Large intestine (tissue), 3 donors: ENCODE results near the gene C10orf88. TPM values are rescaled to one million over a fixed set of nuclear protein-coding genes. Genes with fewer than 3 reads are reported as not detected.
A peak's percentile ranks its signal among the peaks of the same experiment; 100 is the strongest.

Experiments
- DNase-seq, 2 donors: peaks; one replicate each; pipeline versions ENCODE4 v3.0.0 to v3.0.0-alpha.2; 2013
- H3K27ac ChIP-seq: one replicate; pipeline ENCODE4 v1.5.1; 2013; ENCODE audit warnings: low read length
- H3K27me3 ChIP-seq: 2 replicates; pipeline ENCODE4 v1.6.1; 2013; ENCODE audit warnings: low read length; ENCODE audit not compliant: control insufficient read depth, insufficient read depth
- H3K36me3 ChIP-seq: 2 replicates; pipeline ENCODE4 v1.6.1; 2013; ENCODE audit warnings: low read length; ENCODE audit not compliant: control insufficient read depth, insufficient read depth
- H3K4me1 ChIP-seq: one replicate; pipeline ENCODE4 v1.6.1; 2013; ENCODE audit warnings: low read length; ENCODE audit not compliant: control insufficient read depth, insufficient read depth
- H3K4me3 ChIP-seq: one replicate; pipeline ENCODE4 v1.5.1; 2013; ENCODE audit warnings: low read length
- H3K9me3 ChIP-seq: one replicate; pipeline ENCODE4 v1.6.1; 2013; ENCODE audit warnings: mild to moderate bottlenecking, low read depth, low read length, moderate library complexity; ENCODE audit not compliant: control insufficient read depth
- WGBS: methylation state at CpG from one replicate; pipeline ENCODE4 v1.1.5; 2013; ENCODE audit warnings: low lambda C conversion rate; ENCODE audit not compliant: insufficient coverage; 5-methylcytosine and 5-hydroxymethylcytosine counted together
- polyA plus RNA-seq: library from polyadenylated mRNA; unstranded; fragments of 120-200 nt; gene quantifications from one replicate; pipeline ENCODE4 v1.2.1, GENCODE V29; 2013

Gene C10orf88
- polyA plus RNA-seq, 1 donor, result 11.4 TPM

DNA sequence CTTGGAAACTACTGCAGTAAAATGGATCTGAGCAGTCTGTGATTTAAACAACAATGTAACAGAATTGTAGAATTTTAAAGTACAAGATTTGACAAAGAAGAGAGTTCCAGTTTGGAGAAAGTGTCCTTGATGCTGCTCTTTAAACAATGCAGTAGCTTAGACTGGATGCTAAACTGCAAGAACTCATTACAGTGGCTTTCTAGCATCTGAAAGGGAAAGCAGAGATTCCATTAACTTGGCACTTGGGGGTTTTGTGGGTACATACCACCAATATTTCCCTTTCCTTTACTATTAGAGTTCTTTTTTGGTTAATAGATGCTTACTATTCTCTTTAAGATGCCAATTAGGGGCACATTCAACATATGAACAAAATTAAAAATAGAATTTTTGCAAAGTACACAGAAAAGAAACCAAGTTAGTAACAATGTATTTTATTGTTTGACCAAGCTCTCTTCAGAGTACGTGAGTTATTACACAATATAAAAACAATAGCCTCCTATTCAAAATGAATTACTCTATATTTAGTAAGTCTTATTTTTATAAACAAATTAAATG lies 38.1 kb upstream of the C10orf88 start:
- Histone ChIP-seq H3K27me3 (no peaks in the 10 kb centered on the region), H3K4me3 (no peak overlapping the region), H3K4me1 (no peaks in the 10 kb centered on the region), H3K9me3 (no peaks in the 10 kb centered on the region), H3K36me3 (peaks cover 27% of the 10 kb centered on the region), H3K27ac (no peak overlapping the region)
- no peak for DNase-seq
- 89% methylated on average over 1 of the region's 1 CpG for WGBS

GRCh38 chr10:122990278-122990677 lies 36.3 kb upstream of the C10orf88 start:
- no peaks in the 10 kb centered on the region for H3K4me1 ChIP-seq
- no peak overlapping the region for H3K4me3 ChIP-seq
- no peak for DNase-seq
- H3K27ac ChIP-seq, result no peak overlapping the region
- peaks cover 17% of the 10 kb centered on the region for H3K36me3 ChIP-seq
- no peaks in the 10 kb centered on the region for H3K9me3 ChIP-seq
- WGBS, result 100% methylated on average over 4 of the region's 5 CpGs
- no peaks in the 10 kb centered on the region for H3K27me3 ChIP-seq

- Histone ChIP-seq H3K4me1 (no peaks in the 10 kb centered on the region), H3K9me3 (no peaks in the 10 kb centered on the region), H3K4me3 (no peak overlapping the region), H3K36me3 (peaks cover 20% of the 10 kb centered on the region), H3K27ac (no peak overlapping the region), H3K27me3 (no peaks in the 10 kb centered on the region)
- no CpG with 5 or more reads among the region's 2 CpGs for WGBS
- DNase-seq, result no peak
Measured at GRCh38 chr10:122988501-122988900, 34.5 kb upstream of the C10orf88 start.

GRCh38 chr10:122986335-122986734 lies 32.3 kb upstream of the C10orf88 start:
- no peak overlapping the region for H3K4me3 ChIP-seq
- no peaks in the 10 kb centered on the region for H3K27me3 ChIP-seq
- peaks cover 20% of the 10 kb centered on the region for H3K36me3 ChIP-seq
- 90% methylated on average over 3 of the region's 6 CpGs for WGBS
- H3K9me3 ChIP-seq, result no peaks in the 10 kb centered on the region
- H3K27ac ChIP-seq, result no peak overlapping the region
- no peaks in the 10 kb centered on the region for H3K4me1 ChIP-seq
- DNase-seq, result no peak

- no peaks in the 10 kb centered on the region for H3K9me3 ChIP-seq
- WGBS, result no CpG with 5 or more reads among the region's 2 CpGs
- no peaks in the 10 kb centered on the region for H3K4me1 ChIP-seq
- peaks cover 20% of the 10 kb centered on the region for H3K36me3 ChIP-seq
- H3K4me3 ChIP-seq, result no peak overlapping the region
- no peak overlapping the region for H3K27ac ChIP-seq
- H3K27me3 ChIP-seq, result no peaks in the 10 kb centered on the region
- no peak for DNase-seq
Measured at GRCh38 chr10:122984708-122985107, 30.7 kb upstream of the C10orf88 start.

DNA sequence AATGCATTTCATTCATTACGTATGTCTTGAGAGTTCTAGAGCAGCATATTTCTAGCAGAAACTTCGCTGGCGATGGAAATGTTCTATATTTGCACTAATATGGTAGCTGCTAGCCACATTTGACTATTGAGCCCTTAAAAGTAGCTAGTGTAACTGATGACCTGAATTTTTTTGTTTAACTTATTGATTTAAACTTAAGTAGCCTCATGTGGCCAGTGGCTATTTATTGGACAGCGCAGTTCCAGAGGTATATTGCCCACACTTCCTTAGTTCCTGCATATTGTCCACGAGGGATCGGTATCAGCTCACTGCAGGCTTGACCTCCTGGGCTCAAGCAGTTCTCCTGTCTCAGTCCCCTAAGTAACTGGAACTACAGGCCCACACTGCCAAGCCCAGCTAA lies 29.9 kb upstream of the C10orf88 start:
- no CpG with 5 or more reads among the region's 6 CpGs for WGBS
- H3K36me3 ChIP-seq, result peaks cover 20% of the 10 kb centered on the region
- no peaks in the 10 kb centered on the region for H3K9me3 ChIP-seq

DNA sequence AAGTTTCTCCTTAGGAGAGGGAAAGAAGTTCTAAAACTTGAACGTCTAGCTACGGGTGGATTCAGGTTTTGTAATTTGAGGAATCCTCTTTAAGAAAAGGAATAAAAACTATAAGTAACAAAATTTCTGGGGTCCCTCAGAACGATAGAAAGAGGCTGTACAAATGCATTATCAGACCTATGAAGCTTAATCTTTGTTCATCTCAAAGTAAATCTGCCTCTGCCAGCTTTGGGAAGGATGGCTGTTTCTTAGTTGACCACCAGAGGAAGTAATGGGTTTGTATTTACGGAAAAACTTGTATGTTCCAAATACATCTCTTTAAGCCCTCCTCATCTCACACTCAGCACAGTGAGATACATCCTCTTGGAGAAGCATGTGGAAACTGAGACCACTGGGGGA lies 27.0 kb upstream of the C10orf88 start:
- Histone ChIP-seq H3K27ac (peak overlapping the region; percentile 46), H3K36me3 (peaks cover 18% of the 10 kb centered on the region), H3K27me3 (no peaks in the 10 kb centered on the region), H3K9me3 (no peaks in the 10 kb centered on the region), H3K4me1 (no peaks in the 10 kb centered on the region), H3K4me3 (peak overlapping the region; percentile 93)
- no CpG with 5 or more reads among the region's 4 CpGs for WGBS
- DNase-seq, result peak; percentile 3 to 21

More for the DNA sequence above, 29.9 kb upstream of the C10orf88 start:
- H3K27me3 ChIP-seq, result no peaks in the 10 kb centered on the region
- no peak overlapping the region for H3K27ac ChIP-seq
- no peak for DNase-seq
- H3K4me3 ChIP-seq, result no peak overlapping the region
- no peaks in the 10 kb centered on the region for H3K4me1 ChIP-seq

DNA sequence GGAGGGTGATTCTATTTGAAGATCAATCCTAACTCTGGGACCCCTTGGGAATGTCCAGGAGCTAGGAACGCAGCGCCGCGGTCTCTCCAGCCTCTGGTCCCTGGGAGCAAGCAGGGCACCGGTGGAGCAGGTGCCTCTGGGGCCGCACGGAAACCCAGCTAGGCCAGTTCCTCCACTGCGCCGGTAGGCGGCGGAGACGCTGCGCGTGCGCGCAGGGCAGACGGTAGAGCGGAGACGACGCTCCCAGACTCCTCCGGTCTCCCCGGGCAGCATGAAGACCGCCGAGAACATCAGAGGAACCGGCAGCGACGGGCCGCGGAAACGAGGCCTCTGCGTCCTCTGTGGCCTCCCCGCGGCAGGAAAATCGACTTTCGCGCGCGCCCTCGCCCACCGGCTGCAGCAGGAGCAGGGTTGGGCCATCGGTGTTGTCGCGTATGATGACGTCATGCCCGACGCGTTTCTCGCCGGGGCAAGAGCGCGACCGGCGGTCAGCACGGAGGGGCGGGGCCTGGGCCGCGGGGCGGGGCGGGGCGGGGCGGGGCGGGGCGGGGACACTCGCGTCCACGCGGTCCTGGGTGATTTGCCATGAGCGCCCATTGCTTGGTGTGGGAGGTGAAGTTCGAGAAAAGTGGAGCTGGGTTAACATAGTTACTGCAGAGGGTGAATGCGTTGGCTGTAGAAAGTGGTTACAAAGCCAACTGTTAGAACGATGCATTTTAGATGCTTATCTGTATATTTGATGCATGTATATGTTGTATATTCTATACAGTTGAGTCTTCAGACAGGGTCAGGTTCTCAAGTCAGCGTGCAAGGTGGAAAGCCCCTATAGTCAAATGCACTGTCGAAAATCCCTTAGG lies 26.4 kb upstream of the C10orf88 start, which contains the start of gene PSTK:
Gene PSTK (plus strand): TSS at position 193 of the 857 bp plus-strand sequence. CDS start 79 bp downstream, at position 272.
- Histone ChIP-seq H3K4me3 (peak within 1 kb of the TSS; percentile 93), H3K4me1 (no peaks in the 10 kb centered on the region), H3K27ac (peak within 1 kb of the TSS; percentile 98), H3K36me3 (peaks cover 18% of the 10 kb centered on the region), H3K9me3 (no peaks in the 10 kb centered on the region), H3K27me3 (no peaks in the 10 kb centered on the region)
- 21% methylated on average over 2 of the region's 73 CpGs for WGBS
- DNase-seq, result peak; percentile 95 to 96

DNA sequence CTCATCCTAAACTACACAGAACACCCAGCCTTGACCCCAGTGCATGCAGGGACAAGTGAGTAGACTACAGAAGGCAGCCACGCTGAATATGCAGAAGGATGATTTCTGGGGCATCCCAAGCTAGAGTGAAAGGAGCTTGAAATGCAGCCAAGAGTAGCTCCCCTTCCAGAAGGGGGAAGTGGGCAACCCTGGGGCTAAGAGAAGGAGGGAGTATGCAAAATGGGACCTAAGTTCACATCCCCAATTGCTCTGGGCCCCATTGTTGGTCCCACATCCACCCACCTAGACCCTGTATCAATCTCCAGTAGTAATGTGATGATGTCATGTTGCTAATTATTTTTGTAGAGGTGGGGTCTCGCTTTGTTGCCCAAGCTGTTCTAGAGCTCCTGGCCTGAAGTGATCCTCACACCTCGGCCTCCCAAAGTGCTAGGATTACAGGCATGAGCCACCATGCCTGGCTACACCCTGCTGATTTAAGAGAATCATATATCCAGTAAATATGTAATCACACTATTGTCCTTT lies 20.6 kb upstream of the C10orf88 start:
- DNase-seq, result no peak
- WGBS, result no CpG with 5 or more reads among the region's 3 CpGs
- Histone ChIP-seq H3K4me3 (no peak overlapping the region), H3K9me3 (no peaks in the 10 kb centered on the region), H3K4me1 (no peaks in the 10 kb centered on the region), H3K27ac (no peak overlapping the region), H3K27me3 (peaks cover 4% of the 10 kb centered on the region), H3K36me3 (no peaks in the 10 kb centered on the region)

GRCh38 chr10:122974023-122974422 lies 20.0 kb upstream of the C10orf88 start:
- Histone ChIP-seq H3K9me3 (no peaks in the 10 kb centered on the region), H3K4me1 (no peaks in the 10 kb centered on the region), H3K27ac (no peak overlapping the region), H3K27me3 (peaks cover 4% of the 10 kb centered on the region), H3K36me3 (no peaks in the 10 kb centered on the region), H3K4me3 (no peak overlapping the region)
- WGBS, result no CpG with 5 or more reads among the region's 5 CpGs
- DNase-seq, result no peak
